HG03066 (cell line): ENCODE results near the gene CCNYL1.
"Not testable (repeated sequence)": the region's sequence is repeated elsewhere in the genome, so short reads cannot be mapped to it uniquely, and the experiment has no call there.

Source experiments
- ATAC-seq: cut with Tn5 transposase; IDR thresholded peaks from one replicate; pipeline ENCODE4 v1.9.1; 2021; ENCODE audit warnings: low read depth; ENCODE audit not compliant: unreplicated experiment

The CCNYL1 gene

GRCh38 chr2:207696911-207697310, 14.5 kb upstream of the CCNYL1 start:
- ATAC-seq = not testable (repeated sequence)

- ATAC-seq = no peak
These were observed 14.0 kb upstream of the CCNYL1 start for GRCh38 chr2:207697411-207697810.

- no peak for ATAC-seq
These were observed 13.1 kb upstream of the CCNYL1 start for GRCh38 chr2:207698301-207698700.

GRCh38 chr2:207704078-207704477, 7.4 kb upstream of the CCNYL1 start:
- ATAC-seq = no peak

GRCh38 chr2:207704671-207705070, 6.8 kb upstream of the CCNYL1 start:
- no peak for ATAC-seq

GRCh38 chr2:207706936-207707860, 4.2 kb upstream of the CCNYL1 start:
- no peak for ATAC-seq

- peak; percentile 29 for ATAC-seq
These were observed 500 bp downstream of the CCNYL1 start for GRCh38 chr2:207711750-207712530.

GRCh38 chr2:207716056-207716455, 4.6 kb downstream of the CCNYL1 start:
- no peak for ATAC-seq

GRCh38 chr2:207718521-207718920, 7.1 kb downstream of the CCNYL1 start:
- no peak for ATAC-seq

- ATAC-seq = no peak
These were observed 7.6 kb downstream of the CCNYL1 start for GRCh38 chr2:207719008-207719407.

- ATAC-seq = not testable (repeated sequence)
These were observed 8.2 kb downstream of the CCNYL1 start for GRCh38 chr2:207719655-207720054.

- ATAC-seq = no peak
These were observed 9.2 kb downstream of the CCNYL1 start for GRCh38 chr2:207720517-207721187.

GRCh38 chr2:207722773-207723424, 11.5 kb downstream of the CCNYL1 start:
- ATAC-seq = no peak

- not testable (repeated sequence) for ATAC-seq
These were observed 12.0 kb downstream of the CCNYL1 start for GRCh38 chr2:207723425-207723787.

- ATAC-seq = no peak
These were observed 12.7 kb downstream of the CCNYL1 start for GRCh38 chr2:207724113-207724512.

GRCh38 chr2:207725873-207726578, 14.6 kb downstream of the CCNYL1 start:
- no peak for ATAC-seq

GRCh38 chr2:207727261-207727660, 15.8 kb downstream of the CCNYL1 start:
- no peak for ATAC-seq

GRCh38 chr2:207729465-207729998, 18.1 kb downstream of the CCNYL1 start:
- ATAC-seq = no peak

GRCh38 chr2:207731138-207731537, 19.7 kb downstream of the CCNYL1 start:
- no peak for ATAC-seq
